ENCODE measurements around the gene PKMYT1.

GRCh38 chr16:3023415-3023668 is 43.1 kb upstream of the PKMYT1 start:
- TF ChIP-seq CTCF (IDR thresholded peaks at IDR 0.05): no peak
- TF ChIP-seq POLR2A (IDR thresholded peaks at IDR 0.05): no peak
